Mucosa of rectum (tissue), 2 donors: ENCODE results near the gene GNAQ.

Source experiments
- H3K27ac ChIP-seq, 2 donors: one replicate each; pipeline ENCODE4 v1.7.0; 2013; ENCODE audit warnings: inconsistent platforms in 2 of 2, low read depth in 2 of 2, low read length in 2 of 2
- H3K27me3 ChIP-seq, 2 donors: one replicate each; pipeline ENCODE4 v1.7.0; 2013; ENCODE audit warnings: low read length in 2 of 2; ENCODE audit not compliant: control insufficient read depth in 2 of 2, insufficient read depth in 2 of 2
- H3K36me3 ChIP-seq, 2 donors: one replicate each; pipeline ENCODE4 v1.7.0; 2013; ENCODE audit warnings: low read length in 2 of 2; ENCODE audit not compliant: control insufficient read depth in 2 of 2, insufficient read depth in 2 of 2
- H3K4me1 ChIP-seq, 2 donors: one replicate each; pipeline ENCODE4 v1.7.0; 2013; ENCODE audit warnings: low read length in 2 of 2, mild to moderate bottlenecking in 1 of 2; ENCODE audit not compliant: control insufficient read depth in 2 of 2, insufficient read depth in 2 of 2
- H3K4me3 ChIP-seq, 2 donors: one replicate each; pipeline ENCODE4 v1.7.0; 2013; ENCODE audit warnings: low read length in 2 of 2
- H3K9ac ChIP-seq, 2 donors: one replicate each; pipeline ENCODE4 v1.7.0; 2013; ENCODE audit warnings: low read length in 2 of 2, low read depth in 1 of 2, mild to moderate bottlenecking in 1 of 2
- H3K9me3 ChIP-seq, 2 donors: one replicate each; pipeline ENCODE4 v1.7.0; 2013; ENCODE audit warnings: low read length in 2 of 2; ENCODE audit not compliant: control insufficient read depth in 2 of 2
- donor health status: healthy.
- donor health status: Normal muscosa, but diverticular disease.

Gene GNAQ

GRCh38 chr9:77817590-77818311, 213.9 kb downstream of the GNAQ start:
- H3K9ac ChIP-seq, result no peak overlapping the region
- no peak overlapping the region for H3K27ac ChIP-seq
- no peaks in the 10 kb centered on the region for H3K9me3 ChIP-seq
- H3K27me3 ChIP-seq, result no peaks in the 10 kb centered on the region
- H3K4me1 ChIP-seq, result peaks cover 11 to 14% of the 10 kb centered on the region in 2 donors
- H3K36me3 ChIP-seq, result no peaks in the 10 kb centered on the region
- no peak overlapping the region for H3K4me3 ChIP-seq

GRCh38 chr9:77816641-77817341, 214.8 kb downstream of the GNAQ start:
- peaks cover 0 to under 1% of the 10 kb centered on the region in 2 donors for H3K36me3 ChIP-seq
- H3K9ac ChIP-seq, result no peak overlapping the region
- H3K9me3 ChIP-seq, result no peaks in the 10 kb centered on the region
- H3K27ac ChIP-seq, result no peak overlapping the region
- H3K4me1 ChIP-seq, result peaks cover 11 to 14% of the 10 kb centered on the region in 2 donors
- H3K27me3 ChIP-seq, result no peaks in the 10 kb centered on the region
- H3K4me3 ChIP-seq, result no peak overlapping the region

- Histone ChIP-seq H3K9ac (no peak overlapping the region), H3K9me3 (no peaks in the 10 kb centered on the region), H3K27me3 (no peaks in the 10 kb centered on the region), H3K4me1 (peaks cover 8 to 11% of the 10 kb centered on the region in 2 donors), H3K4me3 (no peak overlapping the region), H3K36me3 (peaks cover 5 to 7% of the 10 kb centered on the region in 2 donors), H3K27ac (no peak overlapping the region)
Measured at GRCh38 chr9:77815260-77815659, 216.4 kb downstream of the GNAQ start.

GRCh38 chr9:77811832-77812231, 219.8 kb downstream of the GNAQ start:
- Histone ChIP-seq H3K27ac (no peak overlapping the region), H3K9me3 (no peaks in the 10 kb centered on the region), H3K4me1 (peaks cover 5 to 20% of the 10 kb centered on the region in 2 donors), H3K9ac (no peak overlapping the region), H3K36me3 (peaks cover 5 to 7% of the 10 kb centered on the region in 2 donors), H3K4me3 (no peak overlapping the region), H3K27me3 (no peaks in the 10 kb centered on the region)

- H3K9ac ChIP-seq, result no peak overlapping the region
- H3K4me1 ChIP-seq, result peaks cover 0 to 24% of the 10 kb centered on the region in 2 donors
- no peaks in the 10 kb centered on the region for H3K27me3 ChIP-seq
- peaks cover 5 to 7% of the 10 kb centered on the region in 2 donors for H3K36me3 ChIP-seq
- peak overlapping the region in 1 of 2 donors; percentile 18 for H3K27ac ChIP-seq
- no peak overlapping the region for H3K4me3 ChIP-seq
- no peaks in the 10 kb centered on the region for H3K9me3 ChIP-seq
Measured at GRCh38 chr9:77810637-77811119, 220.9 kb downstream of the GNAQ start.

GRCh38 chr9:77810047-77810446, 221.6 kb downstream of the GNAQ start:
- peaks cover 0 to 19% of the 10 kb centered on the region in 2 donors for H3K4me1 ChIP-seq
- H3K27ac ChIP-seq, result no peak overlapping the region
- H3K9me3 ChIP-seq, result no peaks in the 10 kb centered on the region
- H3K4me3 ChIP-seq, result no peak overlapping the region
- H3K36me3 ChIP-seq, result peaks cover 5 to 7% of the 10 kb centered on the region in 2 donors
- H3K9ac ChIP-seq, result no peak overlapping the region
- no peaks in the 10 kb centered on the region for H3K27me3 ChIP-seq

GRCh38 chr9:77809552-77809951, 222.1 kb downstream of the GNAQ start:
- H3K27ac ChIP-seq, result no peak overlapping the region
- H3K9me3 ChIP-seq, result no peaks in the 10 kb centered on the region
- peaks cover 5 to 7% of the 10 kb centered on the region in 2 donors for H3K36me3 ChIP-seq
- no peak overlapping the region for H3K4me3 ChIP-seq
- H3K9ac ChIP-seq, result no peak overlapping the region
- H3K4me1 ChIP-seq, result peaks cover under 1 to 22% of the 10 kb centered on the region in 2 donors
- H3K27me3 ChIP-seq, result no peaks in the 10 kb centered on the region

- Histone ChIP-seq H3K4me1 (peaks cover 3 to 28% of the 10 kb centered on the region in 2 donors), H3K9ac (no peak overlapping the region), H3K27me3 (no peaks in the 10 kb centered on the region), H3K4me3 (no peak overlapping the region), H3K36me3 (peaks cover 5 to 7% of the 10 kb centered on the region in 2 donors), H3K27ac (peak overlapping the region in 1 of 2 donors; percentile 55), H3K9me3 (no peaks in the 10 kb centered on the region)
Measured at GRCh38 chr9:77808751-77809081, 222.9 kb downstream of the GNAQ start.

GRCh38 chr9:77807846-77808750, 223.5 kb downstream of the GNAQ start:
- Histone ChIP-seq H3K9me3 (no peaks in the 10 kb centered on the region), H3K4me3 (peak overlapping the region in 1 of 2 donors; percentile 5), H3K9ac (no peak overlapping the region), H3K27me3 (no peaks in the 10 kb centered on the region), H3K27ac (peak overlapping the region; percentile 20 to 55), H3K4me1 (peaks cover 3 to 35% of the 10 kb centered on the region in 2 donors), H3K36me3 (peaks cover 5 to 7% of the 10 kb centered on the region in 2 donors)
